A673 (cell line): ENCODE results near the gene EXT2. TPM values are rescaled to one million over a fixed set of nuclear protein-coding genes. Genes with fewer than 3 reads are reported as not detected.
A peak's percentile ranks its signal among the peaks of the same experiment; 100 is the strongest.

ENCODE experiments used
- BruUV-seq: library from RNA; stranded (reverse); fragments of 400-500 nt; replicated peaks from 2 replicates; lab custom pipeline; 2021; lab: Mats Ljungman, UMichigan
- CTCF ChIA-PET: fragments of 300-600 bp; sonication (Branson Sonifier 250); formaldehyde crosslinking; loops from one replicate; lab custom pipeline; 2022; ENCODE audit warnings: antibody characterized with exemption; lab: Charles Lee
- POLR2A ChIA-PET: fragments of 300-600 bp; sonication (Branson Sonifier 250); formaldehyde crosslinking; loops from one replicate; lab custom pipeline; 2022; ENCODE audit warnings: antibody characterized with exemption; ENCODE audit not compliant: low non-redundant PET; lab: Charles Lee
- DNase-seq: peaks from one replicate; pipeline ENCODE4 v3.0.0-alpha.2; 2015; ENCODE audit warnings: low spot score
- H3K27ac ChIP-seq: fragments of 200-600 bp; sonication (generic); 2 replicates; pipeline ENCODE4 v1.5.1; 2016; ENCODE audit warnings: mixed run types, low read depth, mild to moderate bottlenecking, mixed read lengths, antibody characterized with exemption, low read length; ENCODE audit not compliant: poor library complexity, severe bottlenecking
- H3K27me3 ChIP-seq: fragments of 200-600 bp; sonication (generic); replicated peaks from 2 replicates; pipeline ENCODE4 v1.6.1; 2017; ENCODE audit warnings: mixed run types, low read depth, mild to moderate bottlenecking, mixed read lengths, antibody characterized with exemption, low read length; ENCODE audit not compliant: insufficient read depth, poor library complexity
- H3K36me3 ChIP-seq: fragments of 200-600 bp; sonication (generic); 2 replicates; pipeline ENCODE4 v1.6.1; 2016; ENCODE audit warnings: mixed run types, mild to moderate bottlenecking, mixed read lengths, antibody characterized with exemption, low read length; ENCODE audit not compliant: insufficient read depth, poor library complexity, severe bottlenecking
- H3K4me1 ChIP-seq: fragments of 200-600 bp; sonication (generic); 2 replicates; pipeline ENCODE4 v1.6.1; 2017; ENCODE audit warnings: mixed run types, mild to moderate bottlenecking, mixed read lengths, antibody characterized with exemption, low read length; ENCODE audit not compliant: insufficient read depth, poor library complexity, severe bottlenecking
- H3K4me3 ChIP-seq: fragments of 200-600 bp; sonication (generic); 2 replicates; pipeline ENCODE4 v1.5.1; 2016; ENCODE audit warnings: low read depth, mixed run types, mild to moderate bottlenecking, mixed read lengths, low read length; ENCODE audit not compliant: poor library complexity, severe bottlenecking
- H3K9me3 ChIP-seq: fragments of 200-600 bp; sonication (generic); 2 replicates; pipeline ENCODE4 v1.6.1; 2016; ENCODE audit warnings: mixed run types, low read depth, mild to moderate bottlenecking, mixed read lengths, antibody characterized with exemption, low read length; ENCODE audit not compliant: poor library complexity, severe bottlenecking
- EZH2 ChIP-seq: fragments of 200-600 bp; sonication (generic); IDR thresholded peaks from 2 replicates; pipeline ENCODE4 v1.6.1; 2017; ENCODE audit warnings: borderline replicate concordance, low read depth, mild to moderate bottlenecking, mixed read lengths, antibody characterized with exemption, low read length; ENCODE audit not compliant: poor library complexity, severe bottlenecking
- intact Hi-C: fragments of 100-400 bp; cut with micrococcal nuclease; formaldehyde crosslinking; loops from one replicate; pipeline ENCODE4 v1.10.0; 2022; ENCODE audit not compliant: unreplicated experiment
- total RNA-seq: library from RNA; stranded (reverse); gene quantifications from 2 replicates; pipeline ENCODE4 v1.2.3, GENCODE V29; 2021
- TF ChIP-seq, protein P1 (sequence below): fragments of 300-800, 200-600 bp; sonication (generic); conservative IDR thresholded peaks from 2 replicates; pipeline ENCODE4 v1.5.1; 2017; ENCODE audit warnings: low read depth, mild to moderate bottlenecking, antibody characterized with exemption, low read length, moderate library complexity, mixed read lengths

The EXT2 gene
- total RNA-seq, 1 experiment from 2014 or later, result 123 TPM

DNA sequence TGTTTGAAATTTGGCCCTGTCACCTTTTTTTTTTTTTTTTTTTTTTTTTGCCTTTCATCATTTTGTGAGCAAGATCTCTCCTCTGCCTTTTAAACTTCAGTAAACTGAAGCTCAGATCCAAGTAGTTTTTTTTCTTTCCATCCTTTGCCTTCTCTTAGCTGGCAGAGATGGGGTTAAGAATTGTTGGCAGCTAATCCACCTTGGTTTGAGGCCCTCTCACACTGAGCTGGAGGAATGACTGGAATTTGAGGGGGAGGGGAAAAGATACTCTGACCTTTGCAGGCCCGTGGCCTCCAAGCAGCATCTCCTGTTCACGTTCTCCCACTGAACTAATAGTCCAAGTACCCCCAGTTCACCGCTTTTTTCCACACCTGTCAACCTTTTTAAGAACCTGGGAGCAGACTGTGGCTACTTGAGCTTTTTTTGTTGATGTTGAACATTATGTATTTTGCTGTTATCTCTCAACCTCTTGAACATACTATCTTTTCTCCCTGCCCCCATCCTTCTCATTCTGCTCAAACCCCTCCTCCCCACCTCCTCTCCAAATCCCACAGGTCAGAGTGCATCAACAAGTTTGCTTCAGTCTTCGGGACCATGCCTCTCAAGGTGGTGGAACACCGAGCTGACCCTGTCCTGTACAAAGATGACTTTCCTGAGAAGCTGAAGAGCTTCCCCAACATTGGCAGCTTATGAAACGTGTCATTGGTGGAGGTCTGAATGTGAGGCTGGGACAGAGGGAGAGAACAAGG is 148.3 kb downstream of the EXT2 start:
- Histone ChIP-seq H3K9me3 (no peaks in the 10 kb centered on the region), H3K4me1 (peaks cover 32% of the 10 kb centered on the region), H3K27me3 (no peaks in the 10 kb centered on the region), H3K4me3 (no peak overlapping the region), H3K36me3 (peaks cover 20% of the 10 kb centered on the region), H3K27ac (peak overlapping the region; percentile 18)
- TF ChIP-seq, protein P1, sequence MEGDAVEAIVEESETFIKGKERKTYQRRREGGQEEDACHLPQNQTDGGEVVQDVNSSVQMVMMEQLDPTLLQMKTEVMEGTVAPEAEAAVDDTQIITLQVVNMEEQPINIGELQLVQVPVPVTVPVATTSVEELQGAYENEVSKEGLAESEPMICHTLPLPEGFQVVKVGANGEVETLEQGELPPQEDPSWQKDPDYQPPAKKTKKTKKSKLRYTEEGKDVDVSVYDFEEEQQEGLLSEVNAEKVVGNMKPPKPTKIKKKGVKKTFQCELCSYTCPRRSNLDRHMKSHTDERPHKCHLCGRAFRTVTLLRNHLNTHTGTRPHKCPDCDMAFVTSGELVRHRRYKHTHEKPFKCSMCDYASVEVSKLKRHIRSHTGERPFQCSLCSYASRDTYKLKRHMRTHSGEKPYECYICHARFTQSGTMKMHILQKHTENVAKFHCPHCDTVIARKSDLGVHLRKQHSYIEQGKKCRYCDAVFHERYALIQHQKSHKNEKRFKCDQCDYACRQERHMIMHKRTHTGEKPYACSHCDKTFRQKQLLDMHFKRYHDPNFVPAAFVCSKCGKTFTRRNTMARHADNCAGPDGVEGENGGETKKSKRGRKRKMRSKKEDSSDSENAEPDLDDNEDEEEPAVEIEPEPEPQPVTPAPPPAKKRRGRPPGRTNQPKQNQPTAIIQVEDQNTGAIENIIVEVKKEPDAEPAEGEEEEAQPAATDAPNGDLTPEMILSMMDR, result no peak
- no peak for TF ChIP-seq EZH2
- peak; percentile 69 for DNase-seq
- POLR2A ChIA-PET, result no interaction called here
- BruUV-seq, result no TSS peak
- intact Hi-C loops, result no loop called here
- CTCF ChIA-PET, result no interaction called here

GRCh38 chr11:44244639-44245310 is 149.3 kb downstream of the EXT2 start:
- TF ChIP-seq, protein P1, result no peak
- no peak for TF ChIP-seq EZH2
- no peak for DNase-seq
- Histone ChIP-seq H3K36me3 (peaks cover 19% of the 10 kb centered on the region), H3K27me3 (no peaks in the 10 kb centered on the region), H3K4me1 (peaks cover 32% of the 10 kb centered on the region), H3K27ac (peak overlapping the region; percentile 18), H3K4me3 (no peak overlapping the region), H3K9me3 (no peaks in the 10 kb centered on the region)
- ChIA-PET CTCF (no interaction called here), POLR2A (no interaction called here)
- intact Hi-C loops, result no loop called here
- no TSS peak for BruUV-seq

DNA sequence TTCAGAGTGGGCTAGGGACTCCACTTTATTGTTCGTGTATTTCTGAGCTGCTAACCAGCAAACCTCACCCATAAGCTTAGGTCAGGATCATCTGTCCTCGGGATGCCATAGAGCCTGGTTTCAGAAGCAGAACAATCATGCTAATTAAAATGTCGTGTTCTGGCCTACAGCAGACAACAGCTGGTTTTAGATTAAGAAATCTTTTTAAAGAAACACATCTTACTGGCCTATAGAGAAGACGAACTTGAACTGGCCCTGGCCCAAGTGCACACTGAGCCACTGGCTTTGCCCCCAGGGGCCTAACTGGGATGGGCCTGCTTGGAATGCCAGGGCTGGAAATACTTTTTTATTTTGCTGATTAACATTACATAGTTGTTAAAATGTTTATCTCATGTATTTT is 151.2 kb downstream of the EXT2 start:
- TF ChIP-seq, protein P1, result no peak
- no peak for TF ChIP-seq EZH2
- no peaks in the 10 kb centered on the region for H3K27me3 ChIP-seq
- no peak overlapping the region for H3K4me3 ChIP-seq
- H3K27ac ChIP-seq, result no peak overlapping the region
- intact Hi-C loops, result no loop called here
- ChIA-PET POLR2A (no interaction called here), CTCF (interaction anchor here (0.5 to 1.2 kb wide), 4 partner anchors 52 to 153 kb away, joined by 3 to 5 read pairs (median 3); no protein-coding TSS in a partner anchor)
- peak; percentile 62 for DNase-seq
- no TSS peak for BruUV-seq
- H3K36me3 ChIP-seq, result peaks cover 27% of the 10 kb centered on the region
- no peaks in the 10 kb centered on the region for H3K9me3 ChIP-seq
- peaks cover 32% of the 10 kb centered on the region for H3K4me1 ChIP-seq
